GM12801 (cell line): ENCODE data around the gene HTR1D.

Source experiments
- TF ChIP-seq, protein P1 (sequence below): IDR thresholded peaks from one replicate; pipeline ENCODE4 v1.5.1; 2011; ENCODE audit warnings: control low read depth; ENCODE audit not compliant: insufficient read length; ENCODE audit errors: extremely low read depth

HTR1D gene

DNA sequence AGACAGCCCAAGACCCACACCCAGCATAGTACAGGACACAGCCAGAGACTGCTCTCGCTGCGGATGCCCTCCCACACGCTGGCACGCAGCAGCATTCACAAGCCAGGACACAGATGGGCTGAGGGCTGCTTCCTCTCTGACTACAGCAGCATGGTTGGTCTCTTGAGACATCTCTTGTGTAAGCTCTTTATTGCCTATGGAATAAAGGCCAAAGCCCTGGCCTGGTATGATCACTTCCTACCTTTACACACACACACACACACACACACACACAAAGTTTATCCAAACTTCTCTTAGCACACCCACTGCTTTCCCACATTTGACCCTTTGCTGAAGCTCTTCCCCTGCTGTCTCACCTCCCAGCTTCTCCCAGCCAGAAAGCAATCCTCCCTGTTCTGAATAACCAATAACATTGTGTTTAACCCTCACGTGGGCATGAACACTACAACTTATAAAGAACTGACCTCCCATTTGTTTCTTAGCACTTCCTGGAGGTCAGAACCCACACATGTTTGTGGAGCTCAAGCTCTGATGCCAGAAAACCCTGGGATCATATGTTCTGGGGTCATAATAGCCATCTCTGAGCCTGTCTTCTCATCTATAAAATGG is 47.5 kb downstream of the HTR1D start:
- TF ChIP-seq, protein P1, sequence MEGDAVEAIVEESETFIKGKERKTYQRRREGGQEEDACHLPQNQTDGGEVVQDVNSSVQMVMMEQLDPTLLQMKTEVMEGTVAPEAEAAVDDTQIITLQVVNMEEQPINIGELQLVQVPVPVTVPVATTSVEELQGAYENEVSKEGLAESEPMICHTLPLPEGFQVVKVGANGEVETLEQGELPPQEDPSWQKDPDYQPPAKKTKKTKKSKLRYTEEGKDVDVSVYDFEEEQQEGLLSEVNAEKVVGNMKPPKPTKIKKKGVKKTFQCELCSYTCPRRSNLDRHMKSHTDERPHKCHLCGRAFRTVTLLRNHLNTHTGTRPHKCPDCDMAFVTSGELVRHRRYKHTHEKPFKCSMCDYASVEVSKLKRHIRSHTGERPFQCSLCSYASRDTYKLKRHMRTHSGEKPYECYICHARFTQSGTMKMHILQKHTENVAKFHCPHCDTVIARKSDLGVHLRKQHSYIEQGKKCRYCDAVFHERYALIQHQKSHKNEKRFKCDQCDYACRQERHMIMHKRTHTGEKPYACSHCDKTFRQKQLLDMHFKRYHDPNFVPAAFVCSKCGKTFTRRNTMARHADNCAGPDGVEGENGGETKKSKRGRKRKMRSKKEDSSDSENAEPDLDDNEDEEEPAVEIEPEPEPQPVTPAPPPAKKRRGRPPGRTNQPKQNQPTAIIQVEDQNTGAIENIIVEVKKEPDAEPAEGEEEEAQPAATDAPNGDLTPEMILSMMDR: no peak

DNA sequence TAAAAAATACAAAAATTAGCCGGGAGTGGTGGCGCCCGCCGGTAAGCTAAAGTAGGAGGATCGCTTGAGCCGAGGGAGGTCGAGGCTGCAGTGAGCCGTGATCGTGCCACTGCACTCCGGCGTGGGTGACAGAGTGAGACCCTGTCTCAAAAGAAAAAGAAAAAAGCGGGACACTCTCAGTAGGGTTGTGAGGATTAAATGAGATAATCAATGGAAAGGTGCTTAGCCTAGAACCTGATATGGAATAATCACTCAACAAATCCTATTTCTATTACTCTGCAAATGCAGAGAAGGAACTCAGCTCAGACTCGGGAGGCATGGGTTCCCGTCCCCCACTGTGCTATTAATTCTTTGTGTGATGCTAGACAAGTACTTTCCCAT is 48.1 kb downstream of the HTR1D start:
- TF ChIP-seq, protein P1: no peak

DNA sequence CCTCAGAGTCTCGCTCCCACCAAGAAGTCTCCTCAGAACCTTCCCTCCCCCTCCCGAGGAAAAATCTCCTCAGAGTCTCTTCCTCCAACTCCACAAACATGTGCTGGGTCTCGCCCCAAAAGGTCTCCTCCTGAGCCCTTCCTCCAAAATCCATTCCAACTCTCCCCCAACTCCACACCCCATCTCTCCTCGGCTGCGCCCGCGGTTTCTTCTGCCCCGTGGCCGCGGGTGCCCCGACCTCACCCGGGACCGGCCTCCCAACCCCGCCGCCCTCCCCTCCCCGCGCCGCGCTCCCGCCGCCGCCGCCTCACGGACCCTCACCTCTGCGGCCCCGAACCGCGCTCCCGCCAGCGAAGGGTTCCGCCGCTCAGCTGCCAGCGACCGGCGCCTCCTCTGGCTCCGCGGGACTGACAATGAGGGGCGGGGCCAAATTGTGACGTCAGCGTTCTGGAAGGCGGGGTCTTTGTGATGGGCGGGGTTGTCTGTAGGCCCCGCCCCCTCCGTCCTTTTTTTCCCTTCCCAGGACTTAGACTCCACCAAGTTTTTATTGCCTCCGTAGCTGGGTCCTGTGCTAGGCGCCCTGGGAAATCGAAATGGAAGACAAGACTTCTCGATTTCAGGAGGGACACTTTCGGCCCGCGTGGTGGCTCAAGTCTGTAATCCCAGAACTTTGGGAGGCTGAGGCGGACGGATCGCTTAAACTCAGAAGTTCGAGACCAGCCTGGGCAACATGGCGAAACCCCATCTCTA is 48.7 kb downstream of the HTR1D start, which contains the start of gene LUZP1:
LUZP1 (minus strand) TSS at position 412 of the 750 bp plus-strand sequence.
- TF ChIP-seq, protein P1: no peak

GRCh38 chr1:23168079-23168444 is 49.2 kb downstream of the HTR1D start:
- TF ChIP-seq, protein P1: no peak

GRCh38 chr1:23167353-23168078 is 49.8 kb downstream of the HTR1D start:
- TF ChIP-seq, protein P1: no peak

DNA sequence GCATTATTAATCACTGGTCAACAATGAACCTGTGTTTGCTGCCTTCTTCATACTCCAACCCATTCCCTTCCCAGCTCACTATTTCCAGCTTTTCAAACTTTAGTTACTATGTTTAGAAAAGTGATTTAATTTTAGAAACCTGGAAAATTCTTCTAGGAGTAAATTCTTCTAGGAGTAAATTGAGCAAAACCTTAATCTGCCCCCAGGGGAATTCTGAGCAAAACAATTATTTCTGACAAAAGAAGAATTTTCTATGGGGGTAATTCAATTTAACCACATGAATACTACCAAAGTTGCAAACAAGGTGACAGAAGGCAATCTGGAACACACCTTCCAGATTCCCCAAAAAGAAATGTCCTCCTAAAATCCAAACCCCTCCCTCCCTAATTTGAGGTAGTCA is 50.4 kb downstream of the HTR1D start:
- TF ChIP-seq, protein P1: no peak

- TF ChIP-seq, protein P1: no peak
Observed at GRCh38 chr1:23163395-23163794, 53.9 kb downstream of the HTR1D start.
